ENCODE measurements around the gene LIN7A.

The LIN7A gene

DNA sequence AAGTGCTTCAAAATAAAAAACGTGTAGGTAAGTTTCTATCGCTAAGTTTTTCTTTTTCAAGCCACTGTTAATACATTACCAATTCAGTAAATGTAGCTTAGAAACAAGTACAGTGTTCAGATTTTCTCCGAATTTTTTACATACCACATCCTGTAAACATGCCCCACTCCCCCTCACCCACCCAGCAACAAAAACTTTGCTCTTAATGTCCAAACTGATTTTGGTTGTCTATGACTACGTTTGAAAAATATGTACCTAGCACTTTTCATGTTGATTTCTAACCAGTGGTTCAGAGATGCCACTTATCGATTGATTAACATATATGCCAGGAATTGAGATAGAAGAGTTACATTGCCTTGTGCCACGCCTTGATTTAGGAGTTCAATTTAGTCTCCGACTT is 663 bp upstream of the LIN7A start:
- Mint-ChIP-seq H3K27ac (no peak overlapping the region), H3K36me3 (no peaks in the 10 kb centered on the region), H3K4me1 (no peaks in the 10 kb centered on the region), H3K27me3 (peaks cover 23% of the 10 kb centered on the region), H3K9me3 (no peaks in the 10 kb centered on the region), H3K4me3 (no peak overlapping the region)
- ATAC-seq: no peak

DNA sequence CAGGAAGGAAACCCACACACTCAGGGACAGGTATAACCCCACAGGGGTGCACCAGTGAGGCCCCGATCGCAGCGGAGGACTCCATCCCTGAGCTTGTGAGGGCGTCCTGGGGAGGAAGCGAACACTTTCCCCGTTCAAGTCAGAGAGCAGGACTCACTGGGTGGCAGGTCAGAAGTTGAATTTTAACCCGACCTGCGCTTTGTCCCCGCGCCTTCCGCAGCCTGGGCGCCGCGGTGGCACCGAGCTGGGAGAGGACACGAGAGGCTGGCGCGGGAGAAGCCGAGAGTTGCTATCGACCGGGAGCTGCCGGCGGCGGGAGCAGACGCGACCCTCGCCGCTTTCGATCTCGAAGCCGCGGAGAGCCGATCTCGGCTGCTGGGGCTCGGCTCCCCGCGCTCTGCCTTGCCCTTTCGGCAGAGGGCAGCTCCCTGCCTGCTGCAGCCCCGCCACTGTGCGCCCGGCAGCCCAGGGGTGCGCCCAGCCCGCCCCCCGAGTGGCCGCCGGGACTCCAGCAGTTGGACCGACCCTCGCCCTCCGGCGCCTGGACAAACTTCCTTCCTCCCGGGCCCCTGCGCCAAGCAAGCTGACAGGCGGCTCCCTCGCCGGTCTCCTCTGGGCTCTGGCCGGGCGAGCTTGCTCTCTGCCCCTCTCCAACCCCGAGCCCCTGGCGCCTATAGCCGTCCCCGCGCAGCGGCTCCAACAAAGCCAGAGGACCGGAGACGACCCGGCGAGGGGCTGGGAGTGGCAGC is 918 bp downstream of the LIN7A start:
- H3K27ac Mint-ChIP-seq: no peak overlapping the region
- ATAC-seq: peak; percentile 43
- no peaks in the 10 kb centered on the region for H3K4me1 Mint-ChIP-seq
- peak overlapping the region; percentile 7 for H3K4me3 Mint-ChIP-seq
- H3K9me3 Mint-ChIP-seq: no peaks in the 10 kb centered on the region
- H3K36me3 Mint-ChIP-seq: no peaks in the 10 kb centered on the region
- H3K27me3 Mint-ChIP-seq: peaks cover 23% of the 10 kb centered on the region

DNA sequence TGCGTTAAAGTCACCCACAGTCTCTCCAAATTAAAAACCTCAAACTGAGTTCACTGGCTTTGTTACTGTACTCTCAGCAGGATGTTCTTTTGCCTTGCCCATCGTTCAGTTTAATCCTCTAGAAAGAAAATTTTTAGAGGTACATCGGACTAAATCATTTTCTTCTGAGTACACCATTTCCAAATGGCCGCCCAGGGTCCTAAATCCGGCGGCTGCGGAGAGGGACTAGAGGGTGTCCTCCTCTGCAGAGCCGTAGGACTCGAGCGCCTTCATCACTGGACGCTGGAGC is 1.4 kb downstream of the LIN7A start:
- H3K4me3 Mint-ChIP-seq: no peak overlapping the region

GRCh38 chr12:80935111-80935510 is 2.6 kb downstream of the LIN7A start:
- Mint-ChIP-seq H3K27ac (no peak overlapping the region), H3K36me3 (no peaks in the 10 kb centered on the region), H3K4me1 (no peaks in the 10 kb centered on the region), H3K27me3 (peaks cover 23% of the 10 kb centered on the region), H3K9me3 (no peaks in the 10 kb centered on the region), H3K4me3 (no peak overlapping the region)
- no peak for ATAC-seq

More for the DNA sequence above, 1.4 kb downstream of the LIN7A start:
- Mint-ChIP-seq H3K36me3 (no peaks in the 10 kb centered on the region), H3K27ac (no peak overlapping the region), H3K9me3 (no peaks in the 10 kb centered on the region), H3K27me3 (peaks cover 23% of the 10 kb centered on the region), H3K4me1 (no peaks in the 10 kb centered on the region)
- no peak for ATAC-seq

GRCh38 chr12:80925983-80926382 is 11.8 kb downstream of the LIN7A start:
- H3K4me1 Mint-ChIP-seq: no peaks in the 10 kb centered on the region
- no peak for ATAC-seq

DNA sequence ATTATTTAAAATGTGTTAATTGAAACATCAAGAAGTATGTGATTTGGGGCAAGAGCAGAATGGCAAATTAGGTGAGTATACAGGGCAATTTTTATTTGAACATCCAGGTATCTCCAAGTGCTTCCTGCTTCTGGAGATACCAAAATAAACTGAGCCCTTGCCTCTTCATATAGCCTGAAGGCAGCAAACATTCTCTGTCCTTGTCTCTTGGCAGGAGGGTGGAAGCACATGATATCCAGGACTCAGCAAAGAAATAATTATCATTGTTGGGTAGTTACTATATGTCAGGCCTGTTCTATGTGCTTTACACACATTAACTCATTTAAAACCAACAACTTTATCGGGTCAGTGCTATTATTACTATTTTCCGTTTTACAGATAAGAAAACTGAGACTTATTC is 12.5 kb downstream of the LIN7A start:
- H3K4me1 Mint-ChIP-seq: no peaks in the 10 kb centered on the region
- no peaks in the 10 kb centered on the region for H3K9me3 Mint-ChIP-seq
- no peak overlapping the region for H3K27ac Mint-ChIP-seq
- H3K27me3 Mint-ChIP-seq: no peaks in the 10 kb centered on the region
- no peak for ATAC-seq
- H3K4me3 Mint-ChIP-seq: no peak overlapping the region
- H3K36me3 Mint-ChIP-seq: no peaks in the 10 kb centered on the region

More at GRCh38 chr12:80925983-80926382, 11.8 kb downstream of the LIN7A start:
- Mint-ChIP-seq H3K4me3 (no peak overlapping the region), H3K27ac (no peak overlapping the region), H3K36me3 (no peaks in the 10 kb centered on the region), H3K27me3 (no peaks in the 10 kb centered on the region), H3K9me3 (no peaks in the 10 kb centered on the region)

DNA sequence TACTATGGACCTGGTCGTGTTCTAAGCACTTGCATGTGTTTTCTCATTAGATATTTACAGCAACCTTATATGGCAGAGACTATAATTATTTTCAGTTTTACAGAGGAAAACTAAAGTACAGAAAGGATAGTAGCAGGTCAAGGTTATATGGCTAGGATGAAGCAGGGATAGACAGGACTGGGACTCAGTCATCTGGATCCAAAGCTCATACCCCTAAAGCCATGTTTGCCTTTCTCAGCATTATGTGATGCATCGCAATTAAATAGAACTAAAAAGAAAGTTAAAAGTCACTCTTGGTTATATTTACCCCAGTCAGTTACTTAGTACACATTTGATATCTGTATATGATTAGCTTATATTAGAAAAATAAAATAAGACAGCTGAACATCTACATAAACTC is 13.3 kb downstream of the LIN7A start:
- H3K9me3 Mint-ChIP-seq: no peaks in the 10 kb centered on the region
- no peak for ATAC-seq
- H3K4me1 Mint-ChIP-seq: no peaks in the 10 kb centered on the region
- H3K27me3 Mint-ChIP-seq: no peaks in the 10 kb centered on the region
- H3K27ac Mint-ChIP-seq: no peak overlapping the region
- H3K36me3 Mint-ChIP-seq: no peaks in the 10 kb centered on the region
- no peak overlapping the region for H3K4me3 Mint-ChIP-seq

DNA sequence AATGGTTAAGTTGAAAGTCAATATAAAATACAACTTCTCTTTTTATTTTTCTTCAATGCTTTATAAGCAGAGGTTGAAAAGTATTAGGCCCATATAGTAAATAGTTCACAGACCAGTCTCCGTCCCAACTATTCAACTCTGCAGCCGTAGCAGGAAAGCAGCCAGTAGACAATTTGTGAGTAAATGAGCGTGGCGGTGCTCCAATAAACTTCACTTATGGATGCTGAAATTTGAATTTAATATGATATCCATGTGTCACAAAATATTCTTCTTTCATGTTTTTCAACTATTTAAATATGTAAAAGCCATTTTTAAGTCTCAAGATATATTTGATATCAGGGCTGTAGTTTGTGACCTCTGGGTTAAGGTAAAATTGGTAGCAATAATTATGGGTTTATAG is 17.7 kb downstream of the LIN7A start:
- no peaks in the 10 kb centered on the region for H3K27me3 Mint-ChIP-seq
- no peaks in the 10 kb centered on the region for H3K4me1 Mint-ChIP-seq
- H3K4me3 Mint-ChIP-seq: no peak overlapping the region
- peaks cover 7% of the 10 kb centered on the region for H3K9me3 Mint-ChIP-seq
- ATAC-seq: no peak
- no peaks in the 10 kb centered on the region for H3K36me3 Mint-ChIP-seq
- H3K27ac Mint-ChIP-seq: no peak overlapping the region

DNA sequence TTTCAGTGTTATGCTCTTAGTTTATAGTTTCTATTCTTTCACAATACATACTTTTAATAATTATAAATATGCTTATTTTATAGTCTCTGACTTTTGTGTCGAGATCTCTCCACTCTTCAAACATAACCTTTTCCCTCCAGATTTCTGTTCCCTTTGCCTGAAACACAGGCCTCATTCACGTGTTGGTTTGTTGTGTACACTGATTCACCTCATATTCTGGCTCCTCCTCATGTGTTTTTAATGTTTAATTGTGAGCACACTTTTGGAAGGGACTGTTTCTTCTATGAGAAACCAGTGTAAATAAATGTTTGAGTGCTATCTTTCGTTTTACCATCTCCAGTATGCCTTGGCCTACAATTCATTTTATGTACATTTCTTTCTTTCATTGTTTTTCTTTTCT is 20.1 kb downstream of the LIN7A start:
- no peaks in the 10 kb centered on the region for H3K36me3 Mint-ChIP-seq
- H3K9me3 Mint-ChIP-seq: peaks cover 7% of the 10 kb centered on the region
- no peaks in the 10 kb centered on the region for H3K27me3 Mint-ChIP-seq
- H3K4me3 Mint-ChIP-seq: no peak overlapping the region
- H3K27ac Mint-ChIP-seq: no peak overlapping the region
- H3K4me1 Mint-ChIP-seq: no peaks in the 10 kb centered on the region
- ATAC-seq: no peak

GRCh38 chr12:80912901-80913770 is 24.6 kb downstream of the LIN7A start:
- Mint-ChIP-seq H3K4me3 (no peak overlapping the region), H3K27me3 (no peaks in the 10 kb centered on the region), H3K36me3 (no peaks in the 10 kb centered on the region), H3K27ac (no peak overlapping the region), H3K4me1 (no peaks in the 10 kb centered on the region), H3K9me3 (peaks cover 7% of the 10 kb centered on the region)
- ATAC-seq: no peak

- Mint-ChIP-seq H3K9me3 (no peaks in the 10 kb centered on the region), H3K36me3 (no peaks in the 10 kb centered on the region)
Observed at GRCh38 chr12:80909370-80909769, 28.4 kb downstream of the LIN7A start.

GRCh38 chr12:80902711-80903110 is 35.0 kb downstream of the LIN7A start:
- H3K4me3 Mint-ChIP-seq: no peak overlapping the region
- no peak for ATAC-seq

More at GRCh38 chr12:80909370-80909769, 28.4 kb downstream of the LIN7A start:
- no peak overlapping the region for H3K4me3 Mint-ChIP-seq
- H3K4me1 Mint-ChIP-seq: no peaks in the 10 kb centered on the region
- no peaks in the 10 kb centered on the region for H3K27me3 Mint-ChIP-seq
- ATAC-seq: no peak
- H3K27ac Mint-ChIP-seq: no peak overlapping the region

GRCh38 chr12:80901661-80902060 is 36.1 kb downstream of the LIN7A start:
- Mint-ChIP-seq H3K36me3 (no peaks in the 10 kb centered on the region), H3K27me3 (no peaks in the 10 kb centered on the region), H3K27ac (no peak overlapping the region), H3K4me1 (no peaks in the 10 kb centered on the region), H3K9me3 (peaks cover 3% of the 10 kb centered on the region), H3K4me3 (no peak overlapping the region)
- ATAC-seq: no peak

More at GRCh38 chr12:80902711-80903110, 35.0 kb downstream of the LIN7A start:
- H3K36me3 Mint-ChIP-seq: no peaks in the 10 kb centered on the region
- no peaks in the 10 kb centered on the region for H3K4me1 Mint-ChIP-seq
- H3K27ac Mint-ChIP-seq: no peak overlapping the region
- H3K27me3 Mint-ChIP-seq: no peaks in the 10 kb centered on the region
- no peaks in the 10 kb centered on the region for H3K9me3 Mint-ChIP-seq

DNA sequence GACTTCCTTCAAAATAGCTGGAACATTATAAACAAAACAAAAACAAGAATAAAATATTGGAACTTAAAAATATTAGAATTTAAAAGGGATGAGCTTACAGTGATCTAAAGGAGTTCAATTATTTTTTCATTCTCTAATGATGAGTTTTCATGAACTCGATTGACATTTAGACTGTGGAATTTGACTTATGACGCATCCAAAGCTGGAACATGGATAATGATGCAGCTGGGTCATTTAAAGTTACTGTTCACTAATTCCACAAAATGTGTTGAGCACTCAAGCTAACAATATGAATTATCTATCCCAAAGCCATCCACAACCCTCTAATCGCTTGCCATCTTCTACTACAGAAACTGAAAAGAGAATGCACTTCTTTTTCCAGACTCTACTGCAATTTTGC is 42.5 kb downstream of the LIN7A start:
- ATAC-seq: no peak
- Mint-ChIP-seq H3K9me3 (peaks cover 10% of the 10 kb centered on the region), H3K4me3 (no peak overlapping the region), H3K4me1 (no peaks in the 10 kb centered on the region), H3K27ac (no peak overlapping the region), H3K36me3 (no peaks in the 10 kb centered on the region), H3K27me3 (no peaks in the 10 kb centered on the region)

DNA sequence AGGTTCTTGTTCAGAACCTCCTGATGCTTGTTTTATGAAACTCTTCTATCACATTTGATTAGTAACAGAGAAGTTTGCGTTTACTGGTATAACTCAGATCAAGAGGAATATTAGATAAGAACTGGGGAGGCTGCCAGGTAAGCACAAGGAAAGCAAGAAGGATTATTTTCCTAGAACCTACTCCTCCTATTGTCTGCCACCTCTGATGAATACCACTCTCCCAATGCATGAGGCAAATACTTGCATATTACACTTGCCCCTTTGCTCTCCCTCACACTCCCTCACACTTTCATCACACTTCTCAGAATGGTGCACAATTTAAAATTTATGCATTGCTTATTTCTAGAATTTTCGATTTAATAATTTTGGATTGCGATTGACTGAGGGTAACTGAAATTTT is 43.6 kb downstream of the LIN7A start:
- no peak overlapping the region for H3K27ac Mint-ChIP-seq
- no peaks in the 10 kb centered on the region for H3K36me3 Mint-ChIP-seq
- peaks cover 12% of the 10 kb centered on the region for H3K9me3 Mint-ChIP-seq

More for the DNA sequence above, 43.6 kb downstream of the LIN7A start:
- Mint-ChIP-seq H3K4me1 (no peaks in the 10 kb centered on the region), H3K27me3 (no peaks in the 10 kb centered on the region), H3K4me3 (no peak overlapping the region)
- no peak for ATAC-seq
